ENCODE results near the gene CCDC167.
"Not testable (repeated sequence)": the region's sequence is repeated elsewhere in the genome, so short reads cannot be mapped to it uniquely, and the experiment has no call there.

CCDC167 gene

GRCh38 chr6:37511201-37511600, 11.5 kb upstream of the CCDC167 start:
- DNase-seq, result no peak
- TF ChIP-seq GATA1 (IDR thresholded peaks at IDR 0.05; ENCODE audit: low read depth, low read length) (no peak), POLR2A (IDR thresholded peaks at IDR 0.05; ENCODE audit: low read length) (no peak)

- DNase-seq, result no peak
- TF ChIP-seq GATA1 (IDR thresholded peaks at IDR 0.05; ENCODE audit: low read depth, low read length) (no peak), POLR2A (IDR thresholded peaks at IDR 0.05; ENCODE audit: low read length) (no peak)
Measured at GRCh38 chr6:37507690-37508421, 8.2 kb upstream of the CCDC167 start.

- DNase-seq, result no peak
- TF ChIP-seq GATA1 (IDR thresholded peaks at IDR 0.05; ENCODE audit: low read depth, low read length), result no peak
- TF ChIP-seq POLR2A (IDR thresholded peaks at IDR 0.05; ENCODE audit: low read length), result no peak
Measured at GRCh38 chr6:37507077-37507476, 7.4 kb upstream of the CCDC167 start.

- TF ChIP-seq GATA1 (IDR thresholded peaks at IDR 0.05; ENCODE audit: low read depth, low read length) (no peak), POLR2A (IDR thresholded peaks at IDR 0.05; ENCODE audit: low read length) (no peak)
- DNase-seq, result no peak
Measured at GRCh38 chr6:37506479-37506878, 6.8 kb upstream of the CCDC167 start.

- no peak for DNase-seq
- no peak for TF ChIP-seq GATA1 (IDR thresholded peaks at IDR 0.05; ENCODE audit: low read depth, low read length)
- no peak for TF ChIP-seq POLR2A (IDR thresholded peaks at IDR 0.05; ENCODE audit: low read length)
Measured at GRCh38 chr6:37504024-37504423, 4.3 kb upstream of the CCDC167 start.

GRCh38 chr6:37503309-37503965, 3.7 kb upstream of the CCDC167 start:
- TF ChIP-seq POLR2A (IDR thresholded peaks at IDR 0.05; ENCODE audit: low read length) (no peak), GATA1 (IDR thresholded peaks at IDR 0.05; ENCODE audit: low read depth, low read length) (no peak)
- DNase-seq, result no peak

GRCh38 chr6:37502703-37503291, 3.1 kb upstream of the CCDC167 start:
- no peak for DNase-seq
- TF ChIP-seq POLR2A (IDR thresholded peaks at IDR 0.05; ENCODE audit: low read length) (no peak), GATA1 (IDR thresholded peaks at IDR 0.05; ENCODE audit: low read depth, low read length) (no peak)

- peak in 1 of 2 experiments; percentile 13 for DNase-seq
Measured at GRCh38 chr6:37501632-37502491, 2.2 kb upstream of the CCDC167 start.

GRCh38 chr6:37500904-37501303, 1.2 kb upstream of the CCDC167 start:
- DNase-seq, result not testable (repeated sequence)

More at GRCh38 chr6:37501632-37502491, 2.2 kb upstream of the CCDC167 start:
- TF ChIP-seq POLR2A (IDR thresholded peaks at IDR 0.05; ENCODE audit: low read length) (no peak), GATA1 (IDR thresholded peaks at IDR 0.05; ENCODE audit: low read depth, low read length) (no peak)

- TF ChIP-seq POLR2A (IDR thresholded peaks at IDR 0.05; ENCODE audit: low read length), result no peak
- DNase-seq, result no peak
Measured at GRCh38 chr6:37500294-37500608, 558 bp upstream of the CCDC167 start.

- TF ChIP-seq POLR2A (IDR thresholded peaks at IDR 0.05; ENCODE audit: low read length) (peak; percentile 68), GATA1 (IDR thresholded peaks at IDR 0.05; ENCODE audit: low read depth, low read length) (no peak)
- peak; percentile 53 to 72 for DNase-seq
Measured at GRCh38 chr6:37496951-37497885, 2.5 kb downstream of the CCDC167 start.

- TF ChIP-seq POLR2A (IDR thresholded peaks at IDR 0.05; ENCODE audit: low read length), result no peak
- TF ChIP-seq GATA1 (IDR thresholded peaks at IDR 0.05; ENCODE audit: low read depth, low read length), result no peak
- no peak for DNase-seq
Measured at GRCh38 chr6:37495244-37495934, 4.3 kb downstream of the CCDC167 start.

GRCh38 chr6:37493661-37493995, 6.1 kb downstream of the CCDC167 start:
- TF ChIP-seq GATA1 (IDR thresholded peaks at IDR 0.05; ENCODE audit: low read depth, low read length) (no peak), POLR2A (IDR thresholded peaks at IDR 0.05; ENCODE audit: low read length) (no peak)
- no peak for DNase-seq

Data from erythroblast (primary cell).